Sigmoid colon (tissue), 7 donors: ENCODE results near the gene MGRN1. TPM values are rescaled to one million over a fixed set of nuclear protein-coding genes. Genes with fewer than 3 reads are reported as not detected.
"Not testable (repeated sequence)": the region's sequence is repeated elsewhere in the genome, so short reads cannot be mapped to it uniquely, and the experiment has no call there.

ENCODE experiments used
- DNase-seq: peaks from one replicate; pipeline ENCODE4 v3.0.0-alpha.2; 2019
- H3K27ac ChIP-seq, 4 donors: fragments of 200-600 bp; sonication (generic); one replicate each; pipeline ENCODE4 v1.5.1; 2016 to 2019; ENCODE audit warnings: mild to moderate bottlenecking in 1 of 4
- H3K27me3 ChIP-seq, 3 donors: fragments of 200-600 bp; sonication (generic); one replicate each; pipeline ENCODE4 v1.5.1; 2019; ENCODE audit warnings: mild to moderate bottlenecking in 1 of 3
- H3K36me3 ChIP-seq, 4 donors: fragments of 200-600 bp; sonication (generic); one replicate each; pipeline ENCODE4 v1.5.1; 2016 to 2019
- H3K4me1 ChIP-seq, 4 donors: fragments of 200-600 bp; sonication (generic); one replicate each; pipeline ENCODE4 v1.5.1; 2017 to 2019
- H3K4me3 ChIP-seq, 4 donors: fragments of 200-600 bp; sonication (generic); one replicate each; pipeline ENCODE4 v1.5.1; 2017 to 2019; ENCODE audit warnings: mild to moderate bottlenecking in 2 of 4, moderate library complexity in 1 of 4
- H3K9me3 ChIP-seq, 4 donors: fragments of 200-600 bp in 3 of 4; sonication (generic) in 3 of 4; one replicate each; pipeline versions ENCODE4 v1.5.1 to v1.6.1; 2013 to 2019
- CTCF ChIP-seq, 4 experiments: fragments of 450-650 bp in 3 of 4; fragments of 200-600 bp in 1 of 4; IDR thresholded peaks; one replicate each; pipeline ENCODE4 v1.5.1; 2016 to 2019; ENCODE audit warnings: antibody characterized with exemption in 4 of 4, mild to moderate bottlenecking in 3 of 4, moderate library complexity in 2 of 4
- EP300 ChIP-seq, 4 donors: sonication (generic); formaldehyde crosslinking; IDR thresholded peaks; one replicate each; pipeline ENCODE4 v1.6.1; 2017; ENCODE audit warnings: antibody characterized with exemption in 4 of 4
- POLR2A ChIP-seq, 2 donors: fragments of 450-650 bp; IDR thresholded peaks; one replicate each; pipeline ENCODE4 v1.6.1; 2016; ENCODE audit warnings: antibody characterized with exemption in 2 of 2, mild to moderate bottlenecking in 2 of 2, moderate library complexity in 2 of 2
- POLR2AphosphoS5 ChIP-seq, 4 donors: sonication (generic); formaldehyde crosslinking; IDR thresholded peaks; one replicate each; pipeline ENCODE4 v1.6.1; 2017; ENCODE audit warnings: antibody characterized with exemption in 4 of 4
- WGBS, 2 donors: extraction: QIAGEN DNeasy Blood & Tissue Kit; methylation state at CpG; one replicate each; pipeline ENCODE4 v1.1.7; 2013; 5-methylcytosine and 5-hydroxymethylcytosine counted together
- intact Hi-C: fragments of 100-400 bp; cut with DNase I; formaldehyde crosslinking; loops from one replicate; pipeline ENCODE4 v1.15.1; 2023
- polyA plus RNA-seq, 3 donors: library from polyadenylated mRNA; stranded (reverse); fragments of 200-250 nt; gene quantifications; one replicate each; pipeline ENCODE4 v1.2.3, GENCODE V29; 2013
- total RNA-seq, 4 donors: library from RNA; depleted of rRNA; stranded (reverse); fragments of >200 nt; gene quantifications; one replicate each; pipeline ENCODE4 v1.1.0, GENCODE V29; 2016
- donor health status: healthy with polysubstance abuse.
- donor health status: Bipolar disorder and iron deficiency.
- donor health status: healthy.

MGRN1 gene
- total and polyA plus RNA-seq, 7 donors, result 16.8 to 37.9 (median 28.2) TPM

GRCh38 chr16:4650443-4651074, 25.9 kb downstream of the MGRN1 start:
- H3K4me3 ChIP-seq, H3K27me3 ChIP-seq, DNase-seq, H3K27ac ChIP-seq, H3K9me3 ChIP-seq, intact Hi-C loops, H3K4me1 ChIP-seq: not testable (repeated sequence)
- WGBS, 2 donors, result 73 to 85% methylated on average over 15 of the region's 15 CpGs
- TF ChIP-seq CTCF (IDR thresholded peaks at IDR 0.05), result peak in 3 of 4 experiments; percentile 43 to 58 (median 58)
- TF ChIP-seq POLR2AphosphoS5 (IDR thresholded peaks at IDR 0.05), result peak in 1 of 4 donors; percentile 11
- H3K36me3 ChIP-seq, result peaks cover 12 to 67% (median 35%) of the 10 kb centered on the region in 4 donors

GRCh38 chr16:4651827-4652226, 27.2 kb downstream of the MGRN1 start:
- Histone ChIP-seq H3K4me3 (no peak overlapping the region), H3K36me3 (peaks cover 17 to 68% (median 41%) of the 10 kb centered on the region in 4 donors), H3K27ac (no peak overlapping the region), H3K9me3 (no peaks in the 10 kb centered on the region), H3K27me3 (no peaks in the 10 kb centered on the region), H3K4me1 (no peaks in the 10 kb centered on the region)
- DNase-seq, result no peak
- no peak for TF ChIP-seq CTCF (IDR thresholded peaks at IDR 0.05)
- TF ChIP-seq POLR2A (IDR thresholded peaks at IDR 0.05), result no peak
- TF ChIP-seq POLR2AphosphoS5 (IDR thresholded peaks at IDR 0.05), result no peak
- TF ChIP-seq EP300 (IDR thresholded peaks at IDR 0.05), result no peak
- intact Hi-C loops, result no loop called here
- WGBS, 2 donors, result 83 to 93% methylated on average over 13 of the region's 13 CpGs

- no peak overlapping the region for H3K4me3 ChIP-seq
- H3K27ac ChIP-seq, result no peak overlapping the region
- no peaks in the 10 kb centered on the region for H3K27me3 ChIP-seq
- no peak for DNase-seq
- no peaks in the 10 kb centered on the region for H3K4me1 ChIP-seq
- H3K36me3 ChIP-seq, result peaks cover 17 to 73% (median 41%) of the 10 kb centered on the region in 4 donors
- intact Hi-C loops, result no loop called here
- H3K9me3 ChIP-seq, result no peaks in the 10 kb centered on the region
- TF ChIP-seq POLR2AphosphoS5 (IDR thresholded peaks at IDR 0.05), result no peak
- TF ChIP-seq CTCF (IDR thresholded peaks at IDR 0.05), result no peak
- TF ChIP-seq POLR2A (IDR thresholded peaks at IDR 0.05), result no peak
- TF ChIP-seq EP300 (IDR thresholded peaks at IDR 0.05), result no peak
- WGBS, 2 donors, result 90 to 92% methylated on average over 25 of the region's 25 CpGs
Observed at GRCh38 chr16:4652561-4652960, 27.9 kb downstream of the MGRN1 start.

DNA sequence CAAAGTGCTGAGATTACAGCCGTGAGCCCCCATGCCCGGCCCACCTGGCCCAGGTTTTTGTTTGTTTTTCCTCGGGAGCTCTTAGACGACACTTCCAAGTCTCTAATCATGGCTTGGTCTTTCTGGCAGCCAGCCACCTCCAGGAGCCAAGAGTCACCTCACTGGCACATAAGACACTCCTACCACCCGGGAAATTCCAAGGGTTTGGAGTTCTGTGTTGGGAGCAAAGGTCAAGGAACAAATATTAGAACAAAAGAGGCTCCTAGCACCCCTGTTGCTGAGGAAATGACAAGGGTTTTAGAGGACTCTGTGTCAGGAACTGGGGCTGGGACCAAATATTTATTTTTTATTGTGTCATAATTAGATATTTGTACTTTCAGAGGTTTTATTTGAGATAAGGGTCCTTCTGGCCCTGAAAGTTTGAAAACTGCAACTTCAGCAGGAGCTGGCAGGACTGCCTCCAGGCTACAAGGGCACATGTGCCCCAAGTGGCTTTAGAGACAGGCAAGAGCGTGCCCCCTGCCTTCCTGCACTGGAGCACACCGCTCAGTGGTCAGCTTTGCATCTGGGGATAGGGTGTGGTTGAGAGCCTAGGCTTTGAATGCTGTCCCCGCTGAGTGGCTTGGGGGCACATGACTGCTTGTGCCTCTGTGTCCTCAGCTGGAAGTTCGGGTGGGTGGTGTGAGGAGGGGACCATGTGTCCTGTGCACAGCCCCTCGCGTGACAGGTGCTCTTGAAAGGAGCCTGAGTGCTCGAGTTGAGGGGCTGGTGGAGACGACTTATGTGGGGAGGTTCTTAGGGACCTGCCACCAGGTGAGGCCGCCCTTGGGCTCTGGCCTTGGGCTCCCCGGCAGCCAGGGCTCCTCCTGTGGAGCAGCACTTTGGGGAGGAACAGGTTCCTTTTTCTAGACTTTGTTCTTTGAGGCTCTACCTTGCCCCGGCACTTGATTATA, 29.7 kb downstream of the MGRN1 start:
- no peak for DNase-seq
- Histone ChIP-seq H3K9me3 (no peaks in the 10 kb centered on the region), H3K36me3 (peaks cover 17 to 89% (median 53%) of the 10 kb centered on the region in 4 donors), H3K4me3 (no peak overlapping the region), H3K27me3 (no peaks in the 10 kb centered on the region), H3K27ac (no peak overlapping the region), H3K4me1 (peaks cover 0 to under 1% (median under 1%) of the 10 kb centered on the region in 4 donors)
- intact Hi-C loops, result no loop called here
- TF ChIP-seq POLR2A (IDR thresholded peaks at IDR 0.05) (no peak), EP300 (IDR thresholded peaks at IDR 0.05) (no peak), CTCF (IDR thresholded peaks at IDR 0.05) (no peak), POLR2AphosphoS5 (IDR thresholded peaks at IDR 0.05) (no peak)
- 36 to 76% methylated on average over 16 of the region's 16 CpGs for WGBS, 2 donors
